Measurements from ENCODE around the gene IPCEF1. TPM values are rescaled to one million over a fixed set of nuclear protein-coding genes. Genes with fewer than 3 reads are reported as not detected.
"Not testable (repeated sequence)": the region's sequence is repeated elsewhere in the genome, so short reads cannot be mapped to it uniquely, and the experiment has no call there.

IPCEF1 gene
- polyA plus RNA-seq, 2 donors, result 0.35 to 0.65 TPM

- Histone ChIP-seq H3K4me1 (ENCODE audit: control insufficient read depth in 2 of 2, insufficient read depth in 2 of 2, low read length in 1 of 2) (peaks cover 0 to 2% of the 10 kb centered on the region in 2 donors), H3K27ac (ENCODE audit: low read depth in 2 of 2, low read length in 1 of 2) (peak overlapping the region; percentile 82 to 87), H3K9me3 (ENCODE audit: control insufficient read depth in 2 of 2, insufficient read depth in 1 of 2, low read depth in 1 of 2, low read length in 1 of 2) (no peaks in the 10 kb centered on the region), H3K36me3 (ENCODE audit: control insufficient read depth in 2 of 2, insufficient read depth in 2 of 2, low read length in 1 of 2) (no peaks in the 10 kb centered on the region), H3K27me3 (ENCODE audit: control insufficient read depth in 1 of 2, insufficient read depth in 2 of 2, low read length in 2 of 2) (no peaks in the 10 kb centered on the region), H3K4me3 (ENCODE audit: low read depth in 1 of 2, low read length in 2 of 2) (peak overlapping the region in 1 of 2 donors; percentile 36)
- WGBS, 2 donors, result 44 to 49% methylated on average over 16 of the region's 16 CpGs
Measured at GRCh38 chr6:154343473-154344308, 12.9 kb downstream of the IPCEF1 start.

GRCh38 chr6:154341871-154342270, 14.7 kb downstream of the IPCEF1 start:
- Histone ChIP-seq H3K4me1 (ENCODE audit: control insufficient read depth in 2 of 2, insufficient read depth in 2 of 2, low read length in 1 of 2) (peaks cover 0 to 2% of the 10 kb centered on the region in 2 donors), H3K4me3 (ENCODE audit: low read depth in 1 of 2, low read length in 2 of 2) (no peak overlapping the region), H3K27ac (ENCODE audit: low read depth in 2 of 2, low read length in 1 of 2) (no peak overlapping the region), H3K27me3 (ENCODE audit: control insufficient read depth in 1 of 2, insufficient read depth in 2 of 2, low read length in 2 of 2) (no peaks in the 10 kb centered on the region), H3K36me3 (ENCODE audit: control insufficient read depth in 2 of 2, insufficient read depth in 2 of 2, low read length in 1 of 2) (no peaks in the 10 kb centered on the region), H3K9me3 (ENCODE audit: control insufficient read depth in 2 of 2, insufficient read depth in 1 of 2, low read depth in 1 of 2, low read length in 1 of 2) (no peaks in the 10 kb centered on the region)
- 41 to 65% methylated on average over 5 of the region's 5 CpGs for WGBS, 2 donors

- Histone ChIP-seq H3K4me1 (ENCODE audit: control insufficient read depth in 2 of 2, insufficient read depth in 2 of 2, low read length in 1 of 2) (peaks cover 0 to 2% of the 10 kb centered on the region in 2 donors), H3K27ac (ENCODE audit: low read depth in 2 of 2, low read length in 1 of 2) (no peak overlapping the region), H3K4me3 (ENCODE audit: low read depth in 1 of 2, low read length in 2 of 2) (no peak overlapping the region), H3K36me3 (ENCODE audit: control insufficient read depth in 2 of 2, insufficient read depth in 2 of 2, low read length in 1 of 2) (no peaks in the 10 kb centered on the region), H3K9me3 (ENCODE audit: control insufficient read depth in 2 of 2, insufficient read depth in 1 of 2, low read depth in 1 of 2, low read length in 1 of 2) (no peaks in the 10 kb centered on the region), H3K27me3 (ENCODE audit: control insufficient read depth in 1 of 2, insufficient read depth in 2 of 2, low read length in 2 of 2) (no peaks in the 10 kb centered on the region)
- 59 to 62% methylated on average over 4 of the region's 4 CpGs for WGBS, 2 donors
Measured at GRCh38 chr6:154341336-154341735, 15.3 kb downstream of the IPCEF1 start.

GRCh38 chr6:154337406-154338005, 19.1 kb downstream of the IPCEF1 start:
- 74 to 82% methylated on average over 4 of the region's 4 CpGs for WGBS, 2 donors
- H3K9me3 ChIP-seq (ENCODE audit: control insufficient read depth in 2 of 2, insufficient read depth in 1 of 2, low read depth in 1 of 2, low read length in 1 of 2), result no peaks in the 10 kb centered on the region
- peaks cover 0 to 2% of the 10 kb centered on the region in 2 donors for H3K4me1 ChIP-seq (ENCODE audit: control insufficient read depth in 2 of 2, insufficient read depth in 2 of 2, low read length in 1 of 2)
- no peaks in the 10 kb centered on the region for H3K27me3 ChIP-seq (ENCODE audit: control insufficient read depth in 1 of 2, insufficient read depth in 2 of 2, low read length in 2 of 2)
- H3K4me3 ChIP-seq (ENCODE audit: low read depth in 1 of 2, low read length in 2 of 2), result no peak overlapping the region
- H3K36me3 ChIP-seq (ENCODE audit: control insufficient read depth in 2 of 2, insufficient read depth in 2 of 2, low read length in 1 of 2), result no peaks in the 10 kb centered on the region
- no peak overlapping the region for H3K27ac ChIP-seq (ENCODE audit: low read depth in 2 of 2, low read length in 1 of 2)

GRCh38 chr6:154334147-154334546, 22.5 kb downstream of the IPCEF1 start:
- H3K4me1 ChIP-seq (ENCODE audit: control insufficient read depth in 2 of 2, insufficient read depth in 2 of 2, low read length in 1 of 2); H3K9me3 ChIP-seq (ENCODE audit: control insufficient read depth in 2 of 2, insufficient read depth in 1 of 2, low read depth in 1 of 2, low read length in 1 of 2); H3K36me3 ChIP-seq (ENCODE audit: control insufficient read depth in 2 of 2, insufficient read depth in 2 of 2, low read length in 1 of 2); H3K4me3 ChIP-seq (ENCODE audit: low read depth in 1 of 2, low read length in 2 of 2); H3K27me3 ChIP-seq (ENCODE audit: control insufficient read depth in 1 of 2, insufficient read depth in 2 of 2, low read length in 2 of 2); H3K27ac ChIP-seq (ENCODE audit: low read depth in 2 of 2, low read length in 1 of 2): not testable (repeated sequence)
- WGBS, 2 donors, result 94 to 96% methylated on average over 1 of the region's 1 CpG

- Histone ChIP-seq H3K27me3 (ENCODE audit: control insufficient read depth in 1 of 2, insufficient read depth in 2 of 2, low read length in 2 of 2) (no peaks in the 10 kb centered on the region), H3K4me3 (ENCODE audit: low read depth in 1 of 2, low read length in 2 of 2) (no peak overlapping the region), H3K36me3 (ENCODE audit: control insufficient read depth in 2 of 2, insufficient read depth in 2 of 2, low read length in 1 of 2) (no peaks in the 10 kb centered on the region), H3K4me1 (ENCODE audit: control insufficient read depth in 2 of 2, insufficient read depth in 2 of 2, low read length in 1 of 2) (no peaks in the 10 kb centered on the region), H3K9me3 (ENCODE audit: control insufficient read depth in 2 of 2, insufficient read depth in 1 of 2, low read depth in 1 of 2, low read length in 1 of 2) (no peaks in the 10 kb centered on the region), H3K27ac (ENCODE audit: low read depth in 2 of 2, low read length in 1 of 2) (no peak overlapping the region)
- 95 to 98% methylated on average over 2 of the region's 2 CpGs for WGBS, 2 donors
Measured at GRCh38 chr6:154331750-154332149, 24.9 kb downstream of the IPCEF1 start.

- no peaks in the 10 kb centered on the region for H3K4me1 ChIP-seq (ENCODE audit: control insufficient read depth in 2 of 2, insufficient read depth in 2 of 2, low read length in 1 of 2)
- no peaks in the 10 kb centered on the region for H3K27me3 ChIP-seq (ENCODE audit: control insufficient read depth in 1 of 2, insufficient read depth in 2 of 2, low read length in 2 of 2)
- no peaks in the 10 kb centered on the region for H3K9me3 ChIP-seq (ENCODE audit: control insufficient read depth in 2 of 2, insufficient read depth in 1 of 2, low read depth in 1 of 2, low read length in 1 of 2)
- H3K36me3 ChIP-seq (ENCODE audit: control insufficient read depth in 2 of 2, insufficient read depth in 2 of 2, low read length in 1 of 2), result no peaks in the 10 kb centered on the region
- 82 to 85% methylated on average over 10 of the region's 10 CpGs for WGBS, 2 donors
- H3K27ac ChIP-seq (ENCODE audit: low read depth in 2 of 2, low read length in 1 of 2), result no peak overlapping the region
- H3K4me3 ChIP-seq (ENCODE audit: low read depth in 1 of 2, low read length in 2 of 2), result no peak overlapping the region
Measured at GRCh38 chr6:154329350-154330170, 27.0 kb downstream of the IPCEF1 start.

GRCh38 chr6:154327313-154327712, 29.3 kb downstream of the IPCEF1 start:
- H3K4me1 ChIP-seq (ENCODE audit: control insufficient read depth in 2 of 2, insufficient read depth in 2 of 2, low read length in 1 of 2); H3K27me3 ChIP-seq (ENCODE audit: control insufficient read depth in 1 of 2, insufficient read depth in 2 of 2, low read length in 2 of 2); H3K36me3 ChIP-seq (ENCODE audit: control insufficient read depth in 2 of 2, insufficient read depth in 2 of 2, low read length in 1 of 2); H3K9me3 ChIP-seq (ENCODE audit: control insufficient read depth in 2 of 2, insufficient read depth in 1 of 2, low read depth in 1 of 2, low read length in 1 of 2); H3K27ac ChIP-seq (ENCODE audit: low read depth in 2 of 2, low read length in 1 of 2); H3K4me3 ChIP-seq (ENCODE audit: low read depth in 1 of 2, low read length in 2 of 2): not testable (repeated sequence)
- 61 to 95% methylated on average over 1 of the region's 1 CpG for WGBS, 2 donors

- Histone ChIP-seq H3K27me3 (ENCODE audit: control insufficient read depth in 1 of 2, insufficient read depth in 2 of 2, low read length in 2 of 2) (no peaks in the 10 kb centered on the region), H3K27ac (ENCODE audit: low read depth in 2 of 2, low read length in 1 of 2) (no peak overlapping the region), H3K36me3 (ENCODE audit: control insufficient read depth in 2 of 2, insufficient read depth in 2 of 2, low read length in 1 of 2) (no peaks in the 10 kb centered on the region), H3K4me1 (ENCODE audit: control insufficient read depth in 2 of 2, insufficient read depth in 2 of 2, low read length in 1 of 2) (no peaks in the 10 kb centered on the region), H3K9me3 (ENCODE audit: control insufficient read depth in 2 of 2, insufficient read depth in 1 of 2, low read depth in 1 of 2, low read length in 1 of 2) (no peaks in the 10 kb centered on the region), H3K4me3 (ENCODE audit: low read depth in 1 of 2, low read length in 2 of 2) (no peak overlapping the region)
Measured at GRCh38 chr6:154325142-154325541, 31.5 kb downstream of the IPCEF1 start.

Measured in esophagus (tissue), 2 donors.